ENCODE data around the gene RTP1.
"Not testable (repeated sequence)": the region's sequence is repeated elsewhere in the genome, so short reads cannot be mapped to it uniquely, and the experiment has no call there.

RTP1 gene

GRCh38 chr3:187198490-187198889 is 1.2 kb downstream of the RTP1 start:
- DNase-seq (ENCODE audit: low read depth), result no peak

GRCh38 chr3:187199463-187200050 is 2.3 kb downstream of the RTP1 start:
- DNase-seq (ENCODE audit: low read depth), result not testable (repeated sequence)

GRCh38 chr3:187205683-187206082 is 8.4 kb downstream of the RTP1 start:
- no peak for DNase-seq (ENCODE audit: low read depth)

GRCh38 chr3:187207062-187207461 is 9.8 kb downstream of the RTP1 start:
- no peak for DNase-seq (ENCODE audit: low read depth)

- DNase-seq (ENCODE audit: low read depth), result no peak
Measured at GRCh38 chr3:187207624-187208023, 10.3 kb downstream of the RTP1 start.

GRCh38 chr3:187208159-187208558 is 10.9 kb downstream of the RTP1 start:
- DNase-seq (ENCODE audit: low read depth), result no peak

- no peak for DNase-seq (ENCODE audit: low read depth)
Measured at GRCh38 chr3:187209491-187209890, 12.2 kb downstream of the RTP1 start.

- no peak for DNase-seq (ENCODE audit: low read depth)
Measured at GRCh38 chr3:187210091-187210490, 12.8 kb downstream of the RTP1 start.

- no peak for DNase-seq (ENCODE audit: low read depth)
Measured at GRCh38 chr3:187210545-187211327, 13.4 kb downstream of the RTP1 start.

GRCh38 chr3:187211532-187212195 is 14.4 kb downstream of the RTP1 start:
- no peak for DNase-seq (ENCODE audit: low read depth)

GRCh38 chr3:187212196-187212545 is 14.9 kb downstream of the RTP1 start:
- no peak for DNase-seq (ENCODE audit: low read depth)

- no peak for DNase-seq (ENCODE audit: low read depth)
Measured at GRCh38 chr3:187212705-187213104, 15.4 kb downstream of the RTP1 start.

- no peak for DNase-seq (ENCODE audit: low read depth)
Measured at GRCh38 chr3:187213616-187214015, 16.3 kb downstream of the RTP1 start.

- no peak for DNase-seq (ENCODE audit: low read depth)
Measured at GRCh38 chr3:187215460-187215859, 18.2 kb downstream of the RTP1 start.

- DNase-seq (ENCODE audit: low read depth), result no peak
Measured at GRCh38 chr3:187222801-187223200, 25.5 kb downstream of the RTP1 start.

- no peak for DNase-seq (ENCODE audit: low read depth)
Measured at GRCh38 chr3:187223799-187224198, 26.5 kb downstream of the RTP1 start.

GRCh38 chr3:187227658-187228258 is 30.5 kb downstream of the RTP1 start:
- DNase-seq (ENCODE audit: low read depth), result no peak

- no peak for DNase-seq (ENCODE audit: low read depth)
Measured at GRCh38 chr3:187228740-187229139, 31.5 kb downstream of the RTP1 start.

GRCh38 chr3:187230011-187230410 is 32.7 kb downstream of the RTP1 start:
- no peak for DNase-seq (ENCODE audit: low read depth)

GRCh38 chr3:187236962-187237361 is 39.7 kb downstream of the RTP1 start:
- DNase-seq (ENCODE audit: low read depth), result no peak

- no peak for DNase-seq (ENCODE audit: low read depth)
Measured at GRCh38 chr3:187237741-187238140, 40.5 kb downstream of the RTP1 start.

- no peak for DNase-seq (ENCODE audit: low read depth)
Measured at GRCh38 chr3:187238239-187238638, 41.0 kb downstream of the RTP1 start.

- not testable (repeated sequence) for DNase-seq (ENCODE audit: low read depth)
Measured at GRCh38 chr3:187238835-187239234, 41.5 kb downstream of the RTP1 start.
